GM12875 (cell line): ENCODE measurements around the gene NCOA1.
"Not testable (repeated sequence)": the region's sequence is repeated elsewhere in the genome, so short reads cannot be mapped to it uniquely, and the experiment has no call there.

Source experiments
- H3K4me3 ChIP-seq: one replicate; pipeline ENCODE4 v1.5.1; 2011; ENCODE audit warnings: low read depth, low read length, control low read depth
- TF ChIP-seq, protein P1 (sequence below): IDR thresholded peaks from 2 replicates; pipeline ENCODE4 v1.5.1; 2011; ENCODE audit warnings: low read depth, mild to moderate bottlenecking, control low read depth, inconsistent platforms, low read length, moderate library complexity, borderline replicate concordance; ENCODE audit not compliant: insufficient read depth

The NCOA1 gene

DNA sequence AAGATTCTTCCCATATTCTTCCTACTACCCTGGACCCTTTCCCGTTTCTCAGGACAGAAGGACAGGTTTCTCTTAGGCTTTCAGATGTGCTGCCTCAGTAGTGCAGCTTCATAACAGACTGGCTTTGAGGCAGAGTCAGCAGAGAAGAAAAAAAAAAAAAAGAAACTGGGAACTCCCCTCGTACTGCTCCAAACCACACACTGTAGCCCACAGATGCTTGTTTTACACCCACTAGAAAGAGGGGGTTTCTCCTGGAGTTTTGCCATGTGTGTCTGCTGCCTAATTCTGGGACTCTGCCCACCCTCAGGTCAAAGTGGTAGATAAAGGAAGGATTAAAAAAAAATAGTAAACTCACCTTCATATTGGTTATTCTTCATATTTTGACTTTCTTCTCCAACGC, 95.9 kb downstream of the NCOA1 start:
- no peak overlapping the region for H3K4me3 ChIP-seq
- TF ChIP-seq, protein P1, sequence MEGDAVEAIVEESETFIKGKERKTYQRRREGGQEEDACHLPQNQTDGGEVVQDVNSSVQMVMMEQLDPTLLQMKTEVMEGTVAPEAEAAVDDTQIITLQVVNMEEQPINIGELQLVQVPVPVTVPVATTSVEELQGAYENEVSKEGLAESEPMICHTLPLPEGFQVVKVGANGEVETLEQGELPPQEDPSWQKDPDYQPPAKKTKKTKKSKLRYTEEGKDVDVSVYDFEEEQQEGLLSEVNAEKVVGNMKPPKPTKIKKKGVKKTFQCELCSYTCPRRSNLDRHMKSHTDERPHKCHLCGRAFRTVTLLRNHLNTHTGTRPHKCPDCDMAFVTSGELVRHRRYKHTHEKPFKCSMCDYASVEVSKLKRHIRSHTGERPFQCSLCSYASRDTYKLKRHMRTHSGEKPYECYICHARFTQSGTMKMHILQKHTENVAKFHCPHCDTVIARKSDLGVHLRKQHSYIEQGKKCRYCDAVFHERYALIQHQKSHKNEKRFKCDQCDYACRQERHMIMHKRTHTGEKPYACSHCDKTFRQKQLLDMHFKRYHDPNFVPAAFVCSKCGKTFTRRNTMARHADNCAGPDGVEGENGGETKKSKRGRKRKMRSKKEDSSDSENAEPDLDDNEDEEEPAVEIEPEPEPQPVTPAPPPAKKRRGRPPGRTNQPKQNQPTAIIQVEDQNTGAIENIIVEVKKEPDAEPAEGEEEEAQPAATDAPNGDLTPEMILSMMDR: no peak

DNA sequence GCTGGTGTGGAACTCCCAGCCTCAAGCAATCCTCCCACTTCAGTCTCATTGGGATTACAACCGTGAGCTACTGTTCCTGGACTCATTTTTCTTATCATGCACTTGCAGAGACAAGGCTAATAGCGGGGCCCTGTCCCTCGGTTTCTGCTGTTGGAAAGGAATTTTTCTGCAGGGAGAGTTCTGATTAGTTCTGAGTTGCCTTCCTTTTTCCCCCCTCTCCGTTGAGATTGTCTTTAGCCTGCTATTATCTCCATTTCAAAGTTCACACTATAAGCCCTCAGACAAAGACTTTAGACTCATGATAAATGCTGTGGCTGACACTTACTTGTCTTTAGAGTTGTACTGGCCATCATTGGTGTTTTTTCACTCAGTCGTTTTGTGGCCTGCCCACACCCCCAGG, 97.2 kb downstream of the NCOA1 start:
- H3K4me3 ChIP-seq: no peak overlapping the region
- TF ChIP-seq, protein P1: no peak

DNA sequence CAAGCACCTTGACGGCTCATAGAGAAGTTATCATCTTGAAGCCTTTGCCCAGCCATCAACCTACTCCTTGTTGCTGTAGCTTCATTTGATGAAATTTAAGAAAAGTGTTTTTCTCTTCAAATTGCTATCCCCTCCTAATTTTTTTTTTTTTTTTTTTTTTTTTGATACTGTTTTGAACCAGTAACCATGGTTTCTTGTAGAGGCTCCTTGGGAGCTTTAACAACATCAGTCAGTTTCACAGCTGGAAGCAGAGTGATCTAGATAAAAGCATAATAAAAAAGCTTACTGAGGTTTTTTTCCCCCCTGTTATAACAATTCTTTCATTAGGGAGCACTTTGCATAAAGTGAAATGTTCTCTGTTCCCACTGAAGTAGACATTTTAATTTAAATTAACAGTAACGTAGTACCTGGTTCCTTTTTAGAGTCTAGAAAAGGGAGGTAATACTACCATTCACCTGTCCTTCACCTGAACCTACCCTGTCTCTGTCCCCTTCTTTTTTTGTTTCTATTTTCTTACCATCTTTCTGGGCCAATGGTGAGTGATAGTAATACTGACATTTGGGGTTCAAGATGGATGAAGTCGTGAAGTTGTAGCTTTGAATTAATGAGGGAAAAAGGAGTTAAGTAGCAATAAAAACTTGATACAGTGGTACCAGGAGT, 101.5 kb downstream of the NCOA1 start:
- H3K4me3 ChIP-seq: no peak overlapping the region
- TF ChIP-seq, protein P1: no peak

DNA sequence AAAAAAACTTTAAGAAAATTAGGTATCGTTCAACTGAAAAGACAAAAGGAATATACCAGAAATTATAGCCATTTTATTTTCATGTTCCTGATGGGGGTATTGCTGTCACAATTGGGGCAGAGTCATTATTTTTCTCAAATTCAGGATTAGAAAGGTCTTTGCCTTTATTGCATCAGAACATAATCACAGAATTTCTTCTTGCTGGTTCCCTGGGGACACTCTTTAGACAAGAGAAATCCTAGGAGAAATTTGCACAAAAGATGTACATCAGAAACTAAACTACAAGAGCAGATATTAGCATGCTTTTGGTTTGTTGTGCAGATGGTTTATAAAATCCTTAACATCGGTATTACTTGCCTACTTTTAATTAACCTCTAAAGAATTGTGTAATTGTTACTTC, 103.2 kb downstream of the NCOA1 start:
- H3K4me3 ChIP-seq: no peak overlapping the region
- TF ChIP-seq, protein P1: no peak

DNA sequence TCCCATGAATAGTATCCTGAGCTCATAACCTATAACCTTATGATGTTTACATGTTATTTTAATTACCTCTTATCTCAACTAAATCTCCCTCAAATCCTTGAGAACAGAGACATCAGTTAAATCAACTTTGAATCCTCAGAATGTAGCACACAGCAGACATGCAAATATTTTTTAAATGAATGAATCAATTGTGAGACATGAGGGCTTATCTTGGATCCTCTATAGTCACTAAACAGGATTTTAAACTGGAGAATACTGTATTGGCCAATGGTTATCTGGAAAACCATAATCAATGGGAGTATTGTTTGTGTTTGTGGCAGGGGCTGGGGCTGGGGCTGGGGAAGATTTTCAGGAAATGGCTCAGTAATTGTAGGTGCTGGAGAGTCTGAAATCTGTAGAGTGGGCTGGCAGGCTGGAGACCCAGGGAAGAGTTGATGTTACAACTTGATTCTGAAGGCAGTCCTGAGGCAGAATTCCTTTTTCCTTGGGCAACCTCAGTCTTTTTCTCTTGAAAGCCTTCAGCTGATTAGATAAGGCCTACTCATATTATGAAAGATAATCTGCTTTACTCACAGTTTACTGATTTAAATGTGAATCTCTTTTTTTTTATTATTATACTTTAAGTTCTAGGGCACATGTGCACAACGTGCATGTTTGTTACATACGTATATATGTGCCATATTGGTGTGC, 106.3 kb downstream of the NCOA1 start:
- TF ChIP-seq, protein P1: no peak
- H3K4me3 ChIP-seq: no peak overlapping the region

DNA sequence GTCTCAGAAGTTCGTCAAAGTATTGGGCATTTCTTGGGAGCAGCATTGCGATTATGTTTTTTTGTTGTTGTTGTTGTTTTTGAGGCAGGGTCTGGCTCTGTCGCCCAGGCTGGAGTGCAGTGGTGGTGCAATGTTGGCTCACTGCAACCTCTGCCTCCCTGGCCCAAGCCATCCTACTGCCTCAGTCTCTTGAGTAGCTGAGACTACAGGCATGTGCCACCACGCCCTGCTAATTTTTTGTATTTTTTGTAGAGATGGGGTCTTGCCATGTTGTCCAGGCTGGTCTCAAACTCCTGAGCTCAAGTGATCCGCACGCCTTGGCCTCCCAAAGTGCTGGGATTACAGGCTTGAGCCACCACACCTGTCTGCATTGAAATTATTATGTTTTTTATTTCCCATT, 109.1 kb downstream of the NCOA1 start:
- not testable (repeated sequence) for H3K4me3 ChIP-seq

DNA sequence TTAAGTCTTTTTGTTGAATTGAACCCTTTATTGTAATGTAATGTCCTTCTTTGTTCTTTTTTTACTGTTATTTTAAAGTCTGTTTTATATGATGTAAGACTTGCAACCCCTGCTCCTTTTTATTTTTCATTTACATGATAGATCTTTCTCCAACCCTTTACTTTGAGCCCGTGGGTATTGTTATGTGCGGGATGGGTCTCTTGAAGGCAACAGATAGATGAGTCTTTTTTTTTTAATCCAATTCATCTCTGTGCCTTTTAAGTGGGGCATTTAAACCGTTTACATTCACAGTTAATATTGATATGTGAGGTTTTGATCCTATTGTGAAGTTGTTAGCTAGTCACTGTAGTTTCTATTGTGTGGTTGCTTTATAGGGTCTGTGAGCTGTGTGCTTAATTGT, 120.6 kb downstream of the NCOA1 start:
- TF ChIP-seq, protein P1: no peak

More for the DNA sequence above, 120.6 kb downstream of the NCOA1 start:
- H3K4me3 ChIP-seq: no peak overlapping the region
